CD4-positive, alpha-beta T cell (primary cell): ENCODE measurements around the gene MRPS5. TPM values are rescaled to one million over a fixed set of nuclear protein-coding genes. Genes with fewer than 3 reads are reported as not detected.
"Not testable (repeated sequence)": the region's sequence is repeated elsewhere in the genome, so short reads cannot be mapped to it uniquely, and the experiment has no call there.

ENCODE experiments used
- ATAC-seq: fragments of 200-7000 bp; cut with Tn5 transposase; one replicate; pipeline ENCODE4 v1.10.0; 2022; ENCODE audit warnings: mild to moderate bottlenecking; ENCODE audit not compliant: poor library complexity
- CTCF ChIA-PET: fragments of 350-600 bp; sonication (Branson Sonifier 250); formaldehyde crosslinking; loops from one replicate; lab custom pipeline; 2021; ENCODE audit warnings: antibody characterized with exemption, inconsistent platforms; lab: Charles Lee
- POLR2A ChIA-PET: fragments of 350-600 bp; sonication (Branson Sonifier 250); formaldehyde crosslinking; loops from one replicate; lab custom pipeline; 2021; ENCODE audit warnings: antibody characterized with exemption, inconsistent platforms; lab: Charles Lee
- DNase-seq, 14 experiments: peaks; one replicate each; pipeline ENCODE4 v3.0.0-alpha.2; 2013 to 2020; ENCODE audit warnings: mixed read lengths in 2 of 14
- H3K27ac ChIP-seq, 2 donors: one replicate each; pipeline versions ENCODE4 v1.5.1 to v1.7.0; 2013; ENCODE audit warnings: low read length in 2 of 2, low read depth in 1 of 2, mild to moderate bottlenecking in 1 of 2
- H3K27me3 ChIP-seq, 2 experiments: 1 replicate in 1 of 2; 2 replicates in 1 of 2; pipeline versions ENCODE4 v1.6.1 to v1.7.0; 2013; ENCODE audit warnings: low read length in 2 of 2, control low read depth in 1 of 2, mild to moderate bottlenecking in 1 of 2, moderate library complexity in 1 of 2; ENCODE audit not compliant: insufficient read depth in 2 of 2, control insufficient read depth in 1 of 2
- H3K36me3 ChIP-seq: one replicate; pipeline ENCODE4 v1.6.1; 2013; ENCODE audit warnings: low read length, control low read depth; ENCODE audit not compliant: insufficient read depth
- H3K4me1 ChIP-seq: one replicate; pipeline ENCODE4 v1.6.1; 2013; ENCODE audit warnings: low read length, control low read depth; ENCODE audit not compliant: insufficient read depth
- H3K4me3 ChIP-seq: one replicate; pipeline ENCODE4 v1.5.1; 2013; ENCODE audit warnings: mild to moderate bottlenecking, low read length, moderate library complexity
- H3K9me3 ChIP-seq, 2 experiments: 1 replicate in 1 of 2; 2 replicates in 1 of 2; pipeline versions ENCODE4 v1.6.1 to v1.7.0; 2013; ENCODE audit warnings: low read length in 2 of 2, mild to moderate bottlenecking in 2 of 2, control low read depth in 1 of 2, moderate library complexity in 1 of 2; ENCODE audit not compliant: control insufficient read depth in 1 of 2, insufficient read depth in 1 of 2
- H3K27ac Mint-ChIP-seq: one replicate; pipeline ENCODE4 v1.8.0; 2020; ENCODE audit warnings: mixed read lengths
- H3K27me3 Mint-ChIP-seq: one replicate; pipeline ENCODE4 v1.8.0; 2021; ENCODE audit warnings: mixed read lengths
- H3K36me3 Mint-ChIP-seq: one replicate; pipeline ENCODE4 v1.8.0; 2021; ENCODE audit warnings: low read depth, mixed read lengths
- H3K4me1 Mint-ChIP-seq: one replicate; pipeline ENCODE4 v1.8.0; 2021; ENCODE audit warnings: low read depth, mixed read lengths
- H3K4me3 Mint-ChIP-seq: one replicate; pipeline ENCODE4 v1.8.0; 2020; ENCODE audit warnings: mild to moderate bottlenecking, mixed read lengths
- H3K9me3 Mint-ChIP-seq: one replicate; pipeline ENCODE4 v1.8.0; 2020; ENCODE audit warnings: mixed read lengths
- intact Hi-C, 2 experiments: fragments of 100-400 bp; cut with DNase I in 1 of 2; cut with micrococcal nuclease in 1 of 2; formaldehyde crosslinking; loops; one replicate each; pipeline versions ENCODE4 v1.15.1 to v1.9.0; 2023 to 2025; cut with DNase I, micrococcal nuclease
- total RNA-seq, 174 experiments: library from RNA in 2 of 174; stranded (reverse) in 2 of 174; gene quantifications; one replicate each; pipeline ENCODE4 v1.2.3 and lab custom pipeline; 2021 to 2026
- TF ChIP-seq, protein P1 (sequence below): fragments of 200-600 bp; IDR thresholded peaks from one replicate; pipeline ENCODE4 v1.8.0; 2022; ENCODE audit warnings: antibody characterized with exemption, mild to moderate bottlenecking

Gene MRPS5
- total RNA-seq, 2 experiments from 2014 or later: 15.3 to 16.3 TPM

- Histone ChIP-seq H3K36me3 (peaks cover 18% of the 10 kb centered on the region), H3K27ac (no peak overlapping the region), H3K9me3 (no peaks in the 10 kb centered on the region), H3K4me3 (no peak overlapping the region), H3K4me1 (peaks cover 72% of the 10 kb centered on the region), H3K27me3 (no peaks in the 10 kb centered on the region)
- TF ChIP-seq, protein P1, sequence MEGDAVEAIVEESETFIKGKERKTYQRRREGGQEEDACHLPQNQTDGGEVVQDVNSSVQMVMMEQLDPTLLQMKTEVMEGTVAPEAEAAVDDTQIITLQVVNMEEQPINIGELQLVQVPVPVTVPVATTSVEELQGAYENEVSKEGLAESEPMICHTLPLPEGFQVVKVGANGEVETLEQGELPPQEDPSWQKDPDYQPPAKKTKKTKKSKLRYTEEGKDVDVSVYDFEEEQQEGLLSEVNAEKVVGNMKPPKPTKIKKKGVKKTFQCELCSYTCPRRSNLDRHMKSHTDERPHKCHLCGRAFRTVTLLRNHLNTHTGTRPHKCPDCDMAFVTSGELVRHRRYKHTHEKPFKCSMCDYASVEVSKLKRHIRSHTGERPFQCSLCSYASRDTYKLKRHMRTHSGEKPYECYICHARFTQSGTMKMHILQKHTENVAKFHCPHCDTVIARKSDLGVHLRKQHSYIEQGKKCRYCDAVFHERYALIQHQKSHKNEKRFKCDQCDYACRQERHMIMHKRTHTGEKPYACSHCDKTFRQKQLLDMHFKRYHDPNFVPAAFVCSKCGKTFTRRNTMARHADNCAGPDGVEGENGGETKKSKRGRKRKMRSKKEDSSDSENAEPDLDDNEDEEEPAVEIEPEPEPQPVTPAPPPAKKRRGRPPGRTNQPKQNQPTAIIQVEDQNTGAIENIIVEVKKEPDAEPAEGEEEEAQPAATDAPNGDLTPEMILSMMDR: no peak
- Mint-ChIP-seq H3K27me3 (no peaks in the 10 kb centered on the region), H3K9me3 (peaks cover 2% of the 10 kb centered on the region), H3K27ac (peak overlapping the region; percentile 71), H3K4me3 (no peak overlapping the region), H3K4me1 (peaks cover 97% of the 10 kb centered on the region), H3K36me3 (peaks cover 35% of the 10 kb centered on the region)
- CTCF ChIA-PET: interaction anchor here (1.7 to 2.3 kb wide), 2 partner anchors 17 to 75 kb away, joined by 4 to 9 read pairs; no protein-coding TSS in a partner anchor
- intact Hi-C loops: loop anchor here in 1 of 2 experiments (5.0 kb wide), 1 partner anchor 37 kb away; no protein-coding TSS in a partner anchor
- no peak for DNase-seq
- ATAC-seq: no peak
- POLR2A ChIA-PET: interaction anchor here (0.9 to 1.4 kb wide), 3 partner anchors 23 to 39 kb away, joined by 4 to 5 read pairs (median 4); no protein-coding TSS in a partner anchor
These were observed 81.6 kb downstream of the MRPS5 start for GRCh38 chr2:95039978-95040377.

- Histone ChIP-seq H3K9me3 (no peaks in the 10 kb centered on the region), H3K36me3 (peaks cover 17% of the 10 kb centered on the region), H3K27me3 (no peaks in the 10 kb centered on the region), H3K4me3 (no peak overlapping the region), H3K4me1 (peaks cover 72% of the 10 kb centered on the region), H3K27ac (peak overlapping the region in 1 of 2 donors; percentile 51)
- ChIA-PET POLR2A (interaction anchor here (0.9 to 1.4 kb wide), 2 partner anchors 23 to 40 kb away, joined by 4 to 5 read pairs; no protein-coding TSS in a partner anchor), CTCF (no interaction called here)
- H3K9me3 Mint-ChIP-seq: peaks cover 2% of the 10 kb centered on the region
- TF ChIP-seq, protein P1: no peak
- H3K4me1 Mint-ChIP-seq: peaks cover 99% of the 10 kb centered on the region
- intact Hi-C loops: no loop called here
- H3K27me3 Mint-ChIP-seq: no peaks in the 10 kb centered on the region
- DNase-seq: no peak
- H3K4me3 Mint-ChIP-seq: no peak overlapping the region
- H3K36me3 Mint-ChIP-seq: peaks cover 29% of the 10 kb centered on the region
- no peak for ATAC-seq
- peak overlapping the region; percentile 71 for H3K27ac Mint-ChIP-seq
These were observed 82.2 kb downstream of the MRPS5 start for GRCh38 chr2:95039363-95039762.

GRCh38 chr2:95038635-95039298 lies 82.8 kb downstream of the MRPS5 start:
- TF ChIP-seq, protein P1: no peak
- DNase-seq (no peak), ATAC-seq (no peak)
- H3K4me3 ChIP-seq: no peak overlapping the region
- Mint-ChIP-seq H3K4me1 (peaks cover 99% of the 10 kb centered on the region), H3K4me3 (no peak overlapping the region), H3K27ac (peak overlapping the region; percentile 71), H3K9me3 (peaks cover 2% of the 10 kb centered on the region), H3K36me3 (peaks cover 23% of the 10 kb centered on the region), H3K27me3 (no peaks in the 10 kb centered on the region)
- peaks cover 18% of the 10 kb centered on the region for H3K36me3 ChIP-seq
- H3K27ac ChIP-seq: peak overlapping the region in 1 of 2 donors; percentile 51
- intact Hi-C loops: no loop called here
- H3K4me1 ChIP-seq: peaks cover 75% of the 10 kb centered on the region
- no peaks in the 10 kb centered on the region for H3K9me3 ChIP-seq
- no peaks in the 10 kb centered on the region for H3K27me3 ChIP-seq
- POLR2A ChIA-PET: interaction anchor here (0.9 kb wide), 1 partner anchor 41 kb away, joined by 4 read pairs; no protein-coding TSS in a partner anchor
- CTCF ChIA-PET: no interaction called here

GRCh38 chr2:95037841-95038585 lies 83.6 kb downstream of the MRPS5 start:
- Mint-ChIP-seq H3K4me1 (peaks cover 99% of the 10 kb centered on the region), H3K36me3 (peaks cover 21% of the 10 kb centered on the region), H3K27ac (peak overlapping the region; percentile 71)
- H3K9me3 Mint-ChIP-seq, ATAC-seq, H3K4me3 Mint-ChIP-seq, H3K4me3 ChIP-seq, DNase-seq, intact Hi-C loops, H3K27me3 Mint-ChIP-seq, H3K27me3 ChIP-seq, CTCF ChIA-PET, H3K9me3 ChIP-seq, POLR2A ChIA-PET: not testable (repeated sequence)
- Histone ChIP-seq H3K4me1 (peaks cover 75% of the 10 kb centered on the region), H3K36me3 (peaks cover 20% of the 10 kb centered on the region), H3K27ac (peak overlapping the region; percentile 48 to 51)
